ENCODE measurements around the gene VSTM2B.
A peak's percentile ranks its signal among the peaks of the same experiment; 100 is the strongest.

The VSTM2B gene

GRCh38 chr19:29605653-29606419 is 80.0 kb downstream of the VSTM2B start, which contains the start of gene POP4:
Gene POP4, plus strand, starts transcription at chr19:29606283. Its CDS starts 36 bp downstream, at chr19:29606319.
- DNase-seq, result peak; percentile 93 to 98 (median 96)

- no peak for DNase-seq
These were observed 80.6 kb downstream of the VSTM2B start for GRCh38 chr19:29606420-29606747.

- no peak for DNase-seq
These were observed 83.8 kb downstream of the VSTM2B start for GRCh38 chr19:29609636-29610035.

DNA sequence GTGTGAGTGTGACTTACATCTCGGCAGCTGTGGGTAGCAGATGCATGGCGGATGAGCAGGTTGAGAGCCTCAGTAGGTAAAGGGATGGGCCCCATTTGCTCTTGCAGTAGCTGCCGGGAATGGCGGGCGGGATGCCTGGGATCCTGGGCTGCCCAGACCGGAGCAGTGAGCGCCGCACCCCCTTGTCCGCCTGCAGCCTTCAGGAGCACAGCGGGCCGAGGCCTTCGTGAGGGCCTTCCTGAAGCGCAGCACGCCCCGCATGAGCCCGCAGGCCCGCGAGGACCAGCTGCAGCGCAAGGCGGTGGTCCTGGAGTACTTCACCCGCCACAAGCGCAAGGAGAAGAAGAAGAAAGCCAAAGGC is 84.4 kb downstream of the VSTM2B start:
- DNase-seq, result no peak

DNA sequence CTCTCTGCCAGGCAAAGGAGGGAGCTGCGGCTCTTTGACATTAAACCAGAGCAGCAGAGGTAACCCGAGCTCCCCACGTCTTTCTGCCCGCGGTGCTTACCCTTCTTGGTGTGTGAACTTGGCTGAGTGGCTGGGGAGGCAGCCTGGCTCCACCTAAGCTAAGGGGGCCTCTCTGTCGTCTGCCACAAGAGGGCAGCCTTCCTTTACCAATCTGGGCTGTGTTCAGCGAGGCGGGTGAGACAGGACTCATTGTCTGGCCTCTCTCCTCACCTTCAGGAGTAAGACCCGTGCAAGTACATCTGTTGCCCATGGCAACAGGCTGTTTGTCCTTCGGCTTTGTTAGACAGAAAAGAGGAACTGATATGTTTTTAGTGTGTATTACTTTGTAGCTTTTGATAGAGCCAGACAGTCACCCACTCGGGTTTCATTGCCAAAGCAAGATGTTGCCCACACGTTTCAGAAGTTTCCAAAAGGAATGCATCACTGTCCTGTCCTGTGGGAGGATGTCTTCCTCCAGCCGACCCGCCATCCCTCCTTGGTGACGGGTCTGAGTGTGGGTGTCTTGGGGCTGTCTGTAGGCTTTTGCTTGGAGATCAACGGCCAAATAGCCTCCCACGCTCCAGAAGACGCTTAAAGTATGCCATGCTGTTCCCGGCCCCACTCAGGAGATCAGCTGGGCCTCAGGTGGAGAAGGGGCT is 84.9 kb downstream of the VSTM2B start:
- peak; percentile 63 to 82 (median 76) for DNase-seq

DNA sequence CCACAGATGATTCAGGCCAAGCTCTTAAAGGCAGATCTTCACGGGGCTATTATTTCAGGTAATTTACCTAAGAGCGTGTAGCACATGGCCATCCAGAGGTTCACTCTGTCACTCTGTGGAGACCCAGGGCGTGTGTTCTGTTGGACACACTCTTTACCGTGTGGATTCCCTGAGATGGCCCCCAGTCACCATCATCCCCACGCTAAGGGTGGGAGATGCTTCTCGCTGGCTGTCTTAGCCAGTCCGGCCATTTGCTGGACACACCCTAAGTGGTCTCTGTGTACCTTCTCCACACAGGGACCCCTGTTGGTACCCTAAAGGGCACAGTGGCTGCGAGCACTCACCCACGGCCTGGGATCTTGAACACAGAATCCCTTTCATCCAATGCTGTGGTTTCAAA is 86.3 kb downstream of the VSTM2B start:
- no peak for DNase-seq

GRCh38 chr19:29612801-29613595 is 87.2 kb downstream of the VSTM2B start:
- no peak for DNase-seq

DNA sequence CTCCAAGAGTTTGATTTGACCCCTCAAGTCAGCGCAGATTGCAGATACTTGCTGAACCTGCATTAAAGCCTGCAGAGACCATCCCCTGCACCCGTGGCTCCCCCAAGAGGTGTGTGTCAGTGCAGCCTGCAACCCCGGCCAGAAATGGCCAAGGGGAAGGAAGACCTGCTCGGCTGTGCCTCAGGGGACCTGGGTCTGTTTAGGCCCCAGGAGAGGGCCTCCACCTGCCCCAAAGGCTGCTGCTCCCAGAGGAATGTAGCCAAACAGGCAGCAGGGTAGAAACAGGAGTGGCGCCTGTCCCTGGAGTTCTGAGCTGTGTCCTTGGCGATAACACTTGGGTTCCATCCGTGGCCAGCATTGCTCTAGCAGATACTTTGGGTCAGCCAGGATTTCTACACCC is 88.3 kb downstream of the VSTM2B start:
- no peak for DNase-seq
